HG02981 (cell line): ENCODE measurements around the gene KCNIP1.

Experiments
- ATAC-seq: cut with Tn5 transposase; IDR thresholded peaks from one replicate; pipeline ENCODE4 v1.9.1; 2021; ENCODE audit warnings: mild to moderate bottlenecking, moderate library complexity; ENCODE audit not compliant: unreplicated experiment

Gene KCNIP1

DNA sequence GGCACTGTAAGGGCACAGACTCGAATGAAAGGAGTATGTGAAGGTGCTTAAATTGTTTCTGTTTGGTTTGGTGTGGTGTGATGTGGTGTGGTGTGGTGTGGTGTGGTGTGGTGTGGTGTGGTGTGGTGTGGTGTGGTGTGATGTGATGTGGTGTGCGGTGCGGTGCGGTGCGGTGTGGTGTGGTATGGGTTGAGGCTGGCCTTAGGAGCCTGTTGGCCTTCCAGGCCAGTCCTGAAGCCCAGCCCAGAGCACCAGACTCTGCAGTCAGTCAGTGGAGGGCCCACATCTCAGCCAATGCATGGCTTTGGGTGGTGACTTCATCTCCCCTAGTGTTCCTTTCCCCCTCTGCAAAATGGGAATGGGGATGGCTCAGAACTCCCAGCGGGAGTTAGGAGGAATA lies 85.8 kb downstream of the KCNIP1 start:
- no peak for ATAC-seq

DNA sequence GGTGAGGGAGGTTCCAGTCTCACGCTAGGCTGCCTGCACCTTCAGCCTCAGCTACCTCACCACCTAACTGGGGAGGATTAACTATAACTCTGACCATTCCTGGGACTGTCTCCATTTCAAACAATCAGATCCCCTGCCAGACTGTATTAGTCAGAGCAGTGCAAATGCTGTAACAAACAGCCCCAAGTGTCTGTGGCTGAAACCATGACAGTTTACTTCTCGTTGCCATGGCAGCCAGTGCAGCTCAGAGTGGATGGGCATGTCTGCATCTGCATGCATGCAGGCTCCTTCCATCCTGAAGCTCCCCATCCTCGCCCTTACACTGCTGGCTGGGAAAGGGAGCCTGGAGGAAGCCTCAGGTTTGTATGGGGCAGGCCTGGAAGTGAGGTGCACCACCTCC lies 86.7 kb downstream of the KCNIP1 start:
- ATAC-seq = no peak

DNA sequence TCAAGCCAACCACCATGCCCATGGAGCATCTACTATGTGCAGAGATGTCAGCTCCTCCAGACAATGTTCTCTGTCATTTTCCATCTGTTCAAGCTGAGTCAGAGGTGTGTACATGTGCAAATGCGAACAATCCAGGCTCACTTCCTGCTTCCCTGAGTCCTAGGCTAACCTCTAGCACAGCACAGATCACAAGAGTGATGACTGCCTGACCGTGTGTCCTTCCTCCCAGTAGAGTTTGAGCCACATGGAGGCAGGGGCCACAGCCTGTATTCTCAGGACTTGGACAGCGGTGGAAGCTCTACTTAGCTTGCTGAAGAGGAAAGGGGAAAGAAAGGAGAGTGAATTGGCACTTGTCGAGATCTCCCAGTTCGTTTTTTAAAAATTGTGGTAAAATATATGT lies 87.2 kb downstream of the KCNIP1 start:
- no peak for ATAC-seq

DNA sequence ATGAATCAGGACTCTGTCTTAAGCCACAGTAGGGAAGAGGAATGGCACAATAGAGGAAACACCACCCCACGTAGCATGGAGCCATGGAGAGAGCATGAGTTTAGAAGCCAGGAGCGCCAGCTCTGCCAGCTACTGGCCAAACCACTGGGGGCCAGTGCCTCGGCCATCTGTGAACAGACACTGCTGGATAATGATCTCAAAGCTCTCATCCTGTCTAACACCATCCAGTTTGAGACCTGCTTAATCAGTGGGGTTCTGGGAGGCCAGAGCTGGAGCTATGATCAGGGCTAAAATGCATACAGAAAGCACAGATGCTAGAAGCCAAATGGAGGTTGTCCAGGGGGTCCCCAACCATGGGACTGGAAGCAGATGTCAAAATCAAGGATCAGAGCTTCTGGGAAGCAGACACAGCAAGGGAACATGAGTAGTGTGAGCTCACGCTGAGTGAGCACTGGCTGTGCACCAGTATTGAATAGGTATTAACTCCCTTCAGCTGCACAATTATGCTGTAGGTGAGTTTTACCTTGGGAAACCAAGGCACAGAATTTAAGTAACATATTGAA lies 92.7 kb downstream of the KCNIP1 start:
- ATAC-seq = no peak

DNA sequence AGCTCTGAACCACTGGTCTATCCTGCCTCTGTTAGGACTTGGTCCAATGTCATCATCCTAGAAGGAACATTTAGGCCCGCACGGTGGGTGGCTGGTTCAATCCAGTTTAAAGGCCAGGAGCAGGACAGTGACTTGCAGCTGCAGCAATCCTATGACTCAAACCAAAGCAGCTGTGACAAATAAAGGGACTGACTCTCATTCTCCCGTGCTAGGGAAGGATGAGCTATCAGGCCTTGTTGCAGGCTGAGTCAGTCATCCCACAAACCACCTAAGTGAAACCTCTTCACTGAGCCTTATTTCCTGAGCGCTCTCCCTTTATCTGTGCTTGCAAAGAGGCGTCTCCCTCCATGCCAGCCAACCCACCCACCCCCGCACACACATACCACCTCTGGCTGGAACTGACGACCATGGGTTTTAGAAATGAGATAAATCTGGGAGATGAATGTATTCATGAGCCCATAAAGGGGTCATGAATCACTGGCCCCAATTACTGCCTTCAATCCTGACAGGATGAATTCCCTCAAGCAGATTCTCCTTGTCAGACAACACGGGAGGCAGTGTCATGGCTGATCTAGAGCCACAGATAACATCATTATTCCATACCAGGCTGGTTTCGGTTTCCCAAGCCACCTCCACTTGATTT lies 93.4 kb downstream of the KCNIP1 start:
- peak; percentile 67 for ATAC-seq

DNA sequence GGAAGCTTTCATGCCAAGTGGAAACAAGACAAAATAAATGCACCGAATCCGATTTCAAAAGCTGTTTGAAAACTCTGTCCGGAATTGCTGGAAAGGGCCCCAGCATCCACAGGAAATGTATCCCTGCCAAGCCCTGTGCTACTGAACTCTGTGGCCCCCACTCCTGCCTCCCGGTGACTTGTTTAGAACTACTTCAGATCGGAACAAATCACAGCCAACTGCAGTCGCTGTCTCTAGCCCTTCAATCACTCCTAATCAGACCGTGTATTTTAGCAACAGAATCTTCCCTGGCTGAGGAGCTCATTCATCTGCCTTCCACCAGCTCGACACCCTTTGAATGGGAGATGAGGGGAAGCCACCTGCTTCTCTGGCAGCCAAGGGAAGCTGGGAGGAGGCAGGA lies 94.1 kb downstream of the KCNIP1 start:
- ATAC-seq = no peak

DNA sequence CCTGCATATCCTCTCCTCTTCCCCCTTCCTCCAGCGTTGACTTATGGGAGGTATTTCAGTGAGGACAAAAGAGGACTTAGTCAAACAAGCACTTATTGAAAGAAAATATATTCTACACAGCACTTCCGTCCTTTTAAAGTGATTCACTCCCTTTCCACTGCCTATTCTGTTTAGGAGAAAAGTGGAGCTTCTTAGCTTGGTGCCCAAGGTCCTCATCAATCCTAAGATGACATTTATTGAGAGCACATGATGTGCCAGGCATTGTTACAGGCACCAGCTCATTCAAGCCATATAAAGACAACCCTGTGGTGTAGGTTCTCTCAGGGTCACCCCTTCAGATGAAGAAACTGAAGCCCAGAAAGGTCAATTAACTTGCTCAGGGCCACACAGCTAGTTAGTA lies 95.9 kb downstream of the KCNIP1 start:
- ATAC-seq = no peak

DNA sequence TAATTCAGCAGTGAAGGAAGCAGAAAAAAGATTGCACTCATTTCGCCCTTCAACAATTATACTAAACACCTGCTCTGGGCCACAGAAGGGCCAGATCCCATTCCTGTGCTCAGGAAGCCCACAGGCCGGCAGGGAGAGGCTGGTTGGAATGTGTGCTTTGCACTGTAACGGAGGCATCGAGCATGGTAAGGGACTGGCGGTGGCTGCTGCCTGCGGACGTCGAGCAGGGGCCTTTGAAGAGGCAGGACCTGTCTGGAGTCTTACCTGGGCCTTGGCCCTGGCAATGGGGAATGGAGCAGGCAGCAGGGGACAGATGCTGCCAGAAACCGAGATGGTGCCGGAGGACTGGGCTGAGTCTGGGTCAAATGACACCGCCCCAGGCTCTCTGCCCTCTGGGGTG lies 97.8 kb downstream of the KCNIP1 start:
- no peak for ATAC-seq

DNA sequence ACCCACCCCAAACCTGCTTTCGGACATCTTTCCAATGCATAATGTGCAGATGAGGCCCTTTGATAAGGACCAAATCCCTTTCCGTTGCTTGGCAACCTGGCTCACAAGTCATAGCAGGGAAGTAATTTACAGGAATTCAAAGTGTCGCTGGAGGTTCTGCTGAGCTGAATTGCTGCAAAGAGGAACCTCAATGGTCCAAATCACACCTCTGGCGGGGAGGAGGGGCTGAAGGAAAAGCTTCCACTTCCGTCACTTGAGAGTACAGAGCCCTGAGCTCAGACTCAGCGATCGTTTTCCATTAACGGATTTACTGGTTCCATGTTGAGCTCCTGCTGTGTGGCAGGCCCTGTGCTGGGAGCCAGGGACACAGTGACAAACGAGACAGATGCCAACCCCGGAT lies 99.3 kb downstream of the KCNIP1 start:
- ATAC-seq = no peak

DNA sequence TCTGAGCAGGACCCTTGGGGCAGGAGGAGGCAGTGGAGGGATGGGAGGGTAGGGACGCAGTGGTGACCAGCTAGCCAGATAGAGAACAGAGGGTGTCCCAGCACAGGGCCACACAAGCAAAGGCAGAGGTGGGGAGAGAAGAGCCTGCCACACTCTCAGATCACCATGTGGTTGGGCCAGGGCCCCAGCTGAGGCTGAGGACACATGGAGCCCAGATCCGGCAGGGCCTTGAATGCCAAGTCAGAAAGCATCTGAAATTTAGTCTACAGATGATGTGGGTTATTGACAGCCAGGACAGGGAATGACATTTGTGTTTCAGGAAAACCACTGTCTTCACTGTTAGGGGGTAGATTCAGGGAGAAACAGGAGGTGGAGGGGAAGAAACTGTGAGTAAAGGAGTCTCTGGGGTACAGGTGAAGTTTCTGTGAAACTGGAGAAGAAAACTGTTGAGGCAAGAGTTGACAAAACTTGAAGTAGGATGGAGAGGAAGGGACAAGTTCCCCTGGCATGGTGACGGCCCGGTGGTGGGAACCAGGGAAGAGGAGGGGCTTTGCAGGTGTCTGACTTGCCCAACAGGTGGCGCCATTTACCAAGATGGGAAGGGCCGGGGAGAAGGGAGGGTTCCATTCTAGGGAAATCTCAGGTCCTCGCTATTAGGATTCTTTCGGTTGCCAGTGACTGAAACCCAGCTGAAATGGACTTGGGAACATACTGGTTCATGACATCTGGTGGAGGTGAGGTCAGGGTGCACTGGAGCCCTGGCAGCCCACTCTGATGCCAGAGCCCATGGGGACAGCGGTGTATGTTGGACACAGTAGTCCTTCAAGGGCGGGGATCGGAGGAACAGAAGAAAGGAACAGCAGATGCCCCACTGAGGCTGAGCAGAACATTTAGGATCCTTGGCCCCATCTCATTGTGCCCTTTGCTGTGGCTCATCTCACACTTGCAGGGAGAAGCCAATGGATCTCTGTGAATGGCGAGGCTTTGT lies 100.1 kb downstream of the KCNIP1 start:
- ATAC-seq = no peak

DNA sequence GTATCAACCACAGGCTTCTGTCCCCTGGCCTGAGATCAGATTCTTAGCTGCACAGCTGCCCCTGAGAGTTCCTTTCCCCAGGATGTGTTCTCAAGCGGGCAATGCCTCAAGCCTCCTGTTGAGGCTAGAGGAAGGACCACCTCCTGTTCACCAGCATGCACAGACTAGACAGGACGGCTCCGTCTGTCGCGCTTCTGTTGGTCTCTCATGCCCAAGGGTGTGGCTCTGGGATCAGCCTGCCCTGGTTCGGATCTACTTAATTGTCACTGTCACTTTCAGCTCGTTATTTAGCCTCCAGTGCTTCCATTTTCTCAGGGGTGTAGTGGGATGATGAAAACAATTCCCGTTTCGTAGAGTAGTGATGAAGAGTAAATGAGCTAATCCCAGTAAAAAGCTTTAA lies 103.1 kb downstream of the KCNIP1 start:
- no peak for ATAC-seq

DNA sequence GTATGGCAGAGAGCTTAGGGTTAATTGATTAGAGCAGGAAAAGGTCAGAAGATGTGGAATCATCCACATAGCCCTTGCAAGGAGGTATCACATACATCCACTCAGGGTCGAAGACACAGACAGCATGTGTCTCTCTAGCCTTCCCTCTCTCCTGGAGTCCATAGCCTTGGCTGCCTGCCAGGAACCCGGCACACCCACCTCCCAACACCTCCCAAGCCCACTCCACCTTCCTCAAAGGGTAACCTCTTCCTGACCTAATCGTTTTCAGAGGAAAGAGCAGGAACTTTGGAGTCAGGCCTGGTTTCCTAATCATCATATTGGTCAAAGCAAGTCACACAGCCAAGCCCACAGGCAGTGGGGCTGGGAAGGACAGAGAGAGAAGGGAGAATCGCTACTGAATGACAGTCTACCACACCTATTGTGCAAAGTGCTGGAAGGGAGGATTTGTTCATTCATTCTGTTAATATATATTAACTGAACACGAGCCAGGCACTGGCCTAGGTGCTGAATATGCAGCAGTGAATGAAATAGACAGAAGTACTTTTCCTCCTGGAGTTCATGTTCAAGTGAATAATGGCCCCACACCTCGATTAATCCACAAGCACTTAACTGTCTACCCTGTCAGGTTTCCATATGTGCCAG lies 107.8 kb downstream of the KCNIP1 start:
- no peak for ATAC-seq

DNA sequence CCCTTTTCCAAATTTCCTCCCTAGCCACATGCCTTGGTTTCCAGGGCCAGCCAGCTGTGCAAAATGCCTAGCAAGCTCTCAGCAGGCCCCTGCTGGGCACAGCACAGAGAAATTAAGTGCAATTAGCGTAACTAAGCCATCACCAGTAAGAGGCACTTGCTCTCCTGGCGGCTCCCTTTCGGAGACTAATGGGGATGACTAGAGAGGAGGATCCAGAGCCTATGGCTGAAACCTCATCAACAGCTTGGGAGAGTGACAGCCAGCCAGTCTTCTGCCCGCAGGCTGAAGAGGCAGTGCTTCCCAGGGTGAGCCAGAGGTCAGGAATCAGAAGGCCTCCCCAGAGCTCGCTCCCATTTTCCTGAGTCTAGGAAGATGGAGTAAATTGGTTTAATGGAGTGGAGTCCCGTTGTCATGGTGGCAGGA lies 108.4 kb downstream of the KCNIP1 start:
- ATAC-seq = no peak

DNA sequence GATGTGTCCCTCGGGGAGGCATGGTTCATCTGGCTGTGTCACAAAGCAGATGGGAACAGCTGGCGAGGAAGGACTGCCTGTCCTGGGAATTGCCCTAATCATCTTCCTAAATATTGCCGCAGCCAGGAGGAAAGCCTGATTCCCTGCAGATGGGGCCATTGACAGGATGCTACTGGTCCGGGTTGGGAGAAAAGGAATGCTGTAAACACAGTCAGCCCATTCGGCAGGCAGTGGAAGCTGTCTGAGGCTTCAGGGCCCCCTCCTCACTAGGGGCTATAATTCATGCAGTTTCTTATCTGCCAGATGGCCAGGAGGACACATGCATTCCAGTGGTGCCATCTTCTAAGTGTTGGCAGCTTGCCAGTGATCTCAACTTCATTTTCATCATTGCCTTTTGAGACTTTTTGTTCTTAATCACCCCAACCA lies 110.3 kb downstream of the KCNIP1 start:
- no peak for ATAC-seq

DNA sequence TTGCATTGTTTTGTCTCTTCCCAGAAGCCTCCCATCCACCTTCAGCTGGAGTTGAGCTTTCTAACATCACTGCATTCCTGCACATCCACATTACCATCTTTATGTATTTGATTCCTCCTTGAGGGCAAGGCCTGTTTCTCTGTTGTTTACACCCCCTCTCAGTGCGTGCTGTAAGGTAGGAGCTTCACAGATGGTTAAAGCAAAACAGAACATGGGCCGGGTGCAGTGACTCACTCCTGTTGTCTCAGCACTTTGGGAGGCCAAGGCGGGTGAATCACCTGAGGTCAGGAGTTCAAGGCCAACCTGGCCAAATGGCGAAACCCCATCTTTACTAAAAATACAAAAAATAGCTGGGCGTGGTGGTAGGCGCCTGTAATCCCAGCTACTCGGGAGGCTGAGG lies 110.9 kb downstream of the KCNIP1 start:
- ATAC-seq = no peak

DNA sequence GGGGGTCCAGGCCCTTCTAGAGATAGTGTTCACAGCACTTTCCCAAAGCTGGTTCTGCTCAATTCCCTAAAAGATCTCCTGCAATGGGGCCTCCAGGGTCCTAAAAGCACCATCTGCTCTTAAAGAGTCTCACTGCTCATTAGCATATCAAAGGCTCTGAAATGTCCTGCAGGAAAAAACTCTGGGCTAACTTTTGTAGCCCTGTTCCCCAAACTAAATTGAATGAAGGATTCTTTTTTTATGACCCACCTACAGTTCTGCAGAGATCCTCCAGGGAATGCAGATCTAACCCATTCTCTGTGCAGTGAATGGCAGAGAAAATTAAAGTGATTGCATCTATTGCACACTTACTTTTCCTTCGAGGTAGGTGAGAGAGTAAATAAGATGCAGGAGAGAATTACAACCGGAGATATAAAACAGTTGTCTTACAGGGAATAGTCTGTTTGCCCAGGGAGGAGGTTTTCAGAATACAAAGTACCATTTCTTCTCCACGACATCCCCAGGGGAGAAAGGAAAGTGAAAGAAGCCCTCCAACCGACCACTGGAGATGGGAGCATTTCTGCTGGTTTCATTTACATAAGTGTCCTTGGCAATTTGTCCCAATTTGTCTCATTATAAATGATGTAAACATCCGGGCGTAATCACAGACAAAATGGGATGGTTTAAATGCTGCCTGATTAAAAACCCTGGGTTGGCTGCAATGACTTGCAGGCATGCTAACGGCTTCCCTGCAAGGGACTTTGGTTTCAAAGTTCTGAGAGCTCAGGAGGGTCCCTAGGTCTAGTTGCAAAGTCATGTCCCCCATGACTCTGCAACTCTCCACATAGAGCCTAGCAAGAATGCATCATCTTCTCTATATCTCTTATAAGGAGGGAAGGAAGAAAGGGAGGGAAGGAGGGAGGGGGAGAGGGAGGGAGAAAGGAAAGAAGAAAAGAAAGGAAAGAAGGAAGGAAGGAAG lies 114.0 kb downstream of the KCNIP1 start:
- ATAC-seq = no peak

DNA sequence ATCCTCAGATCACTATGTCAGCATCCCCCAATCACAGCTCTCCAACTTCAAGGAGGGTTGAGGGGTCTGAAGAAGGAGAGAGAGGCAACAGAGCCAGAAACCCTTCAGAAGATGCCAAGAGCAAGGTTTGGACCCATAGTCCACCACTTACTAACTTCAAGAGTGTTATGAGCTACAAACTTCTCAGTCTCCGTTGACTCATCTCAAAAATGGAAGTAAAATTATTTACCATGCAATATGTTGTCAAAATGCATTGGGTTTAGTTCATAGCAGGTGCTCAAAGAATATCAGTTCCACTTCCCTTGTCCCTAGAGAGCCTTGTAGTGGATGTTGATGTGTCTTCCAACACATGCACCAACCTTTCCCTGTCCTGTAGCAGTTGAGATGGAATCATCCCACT lies 116.0 kb downstream of the KCNIP1 start:
- ATAC-seq = no peak

DNA sequence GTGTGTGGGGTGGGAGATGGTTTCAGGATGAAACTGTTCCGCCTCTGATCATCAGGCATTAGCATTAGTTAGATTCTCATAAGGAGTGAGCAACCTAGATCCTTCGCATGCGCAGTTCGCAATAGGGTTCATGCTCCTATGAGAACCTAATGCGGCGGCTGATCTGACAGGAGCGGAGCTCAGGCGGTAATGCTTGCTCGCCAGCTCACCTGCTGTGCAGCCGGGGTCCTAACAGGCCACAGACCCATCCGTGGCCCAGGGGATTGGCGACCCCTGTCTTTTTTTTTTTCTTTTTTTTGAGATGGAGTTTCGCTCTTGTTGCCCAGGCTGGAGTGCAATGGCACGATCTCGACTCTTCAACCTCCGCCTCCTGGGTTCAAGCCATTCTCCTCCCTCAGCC lies 119.1 kb downstream of the KCNIP1 start:
- no peak for ATAC-seq

DNA sequence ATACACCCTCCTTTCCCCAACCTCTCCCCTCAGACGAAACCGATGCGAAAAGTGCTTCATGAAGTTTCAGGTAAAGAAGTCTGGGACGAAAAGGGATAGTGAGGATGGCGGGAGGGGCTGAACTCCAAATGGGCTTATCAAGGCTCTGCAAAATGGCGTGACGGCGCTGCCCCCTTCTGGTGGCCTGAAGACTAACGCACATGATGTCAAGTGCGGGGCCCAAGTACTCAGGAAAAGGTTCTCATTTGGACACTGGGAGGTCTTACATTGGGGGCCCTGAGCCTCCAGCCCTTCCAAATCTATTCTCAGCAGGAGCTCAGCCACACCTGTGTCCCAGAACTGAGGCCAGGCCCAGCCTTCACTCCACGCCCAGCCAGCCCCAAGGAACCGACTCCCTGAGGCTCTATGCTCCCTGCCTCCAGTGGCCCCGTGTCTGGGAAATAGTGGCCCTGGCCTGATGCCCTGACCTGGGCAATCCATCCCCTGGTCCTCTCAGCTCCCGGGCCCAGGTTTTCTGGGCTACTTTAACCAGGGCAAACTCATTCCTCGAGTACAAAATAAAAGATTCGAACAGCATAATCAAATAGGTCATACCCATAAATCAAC lies 119.9 kb downstream of the KCNIP1 start:
- ATAC-seq = no peak
